H1 (cell line): ENCODE measurements around the gene ANXA6. TPM values are rescaled to one million over a fixed set of nuclear protein-coding genes. Genes with fewer than 3 reads are reported as not detected.

Experiments
- RBBP5 ChIP-seq: IDR thresholded peaks from 2 replicates; pipeline ENCODE4 v1.7.1; 2012; ENCODE audit warnings: low read depth, mild to moderate bottlenecking, inconsistent platforms, low read length, moderate library complexity, borderline replicate concordance
- SRF ChIP-seq: IDR thresholded peaks from 2 replicates; pipeline ENCODE4 v1.6.1; 2011; ENCODE audit warnings: mild to moderate bottlenecking, low read depth, low read length, moderate library complexity
- TAF7 ChIP-seq: optimal IDR thresholded peaks from 2 replicates; pipeline ENCODE3; 2011; ENCODE audit warnings: low read depth, mild to moderate bottlenecking, inconsistent platforms, low read length, moderate library complexity, borderline replicate concordance
- polyA plus RNA-seq, 7 experiments: library from polyadenylated mRNA; depleted of rRNA in 3 of 7; stranded (reverse) in 5 of 7; unstranded in 2 of 7; fragments of >200 nt in 5 of 7; fragments of 200-250 nt in 2 of 7; gene quantifications; 1 replicate in 5 of 7; 2 replicates in 1 of 7; 4 replicates in 1 of 7; pipeline versions ENCODE4 v1.2.1 to v1.2.3, GENCODE V29; 2011 to 2013; ENCODE audit warnings: missing spikeins in 2 of 7, mixed read lengths in 2 of 7
- total RNA-seq: library from RNA; stranded (reverse); fragmentation: NEBNext Ultra II Directional; extraction: Animal tissue kit (Norgen Biotek cat#: 25700); gene quantifications from 2 replicates; pipeline ENCODE4 v1.2.1, GENCODE V29; 2021
- TF ChIP-seq, protein P1 (sequence below), 3 experiments: IDR thresholded peaks; 1 replicate in 2 of 3; 2 replicates in 1 of 3; pipeline versions ENCODE4 v1.5.1 to v1.6.1; 2011; ENCODE audit warnings: low read length in 3 of 3, mild to moderate bottlenecking in 3 of 3, inconsistent platforms in 2 of 3, low read depth in 1 of 3, moderate library complexity in 1 of 3; ENCODE audit not compliant: insufficient read depth in 1 of 3; ENCODE audit errors: control extremely low read depth in 1 of 3

Gene ANXA6
- total and polyA plus RNA-seq, 2 of the 8 experiments (the other 6 are each of a cell fraction or from before 2014, with no cell fraction given), result 61.3 to 78.6 TPM

DNA sequence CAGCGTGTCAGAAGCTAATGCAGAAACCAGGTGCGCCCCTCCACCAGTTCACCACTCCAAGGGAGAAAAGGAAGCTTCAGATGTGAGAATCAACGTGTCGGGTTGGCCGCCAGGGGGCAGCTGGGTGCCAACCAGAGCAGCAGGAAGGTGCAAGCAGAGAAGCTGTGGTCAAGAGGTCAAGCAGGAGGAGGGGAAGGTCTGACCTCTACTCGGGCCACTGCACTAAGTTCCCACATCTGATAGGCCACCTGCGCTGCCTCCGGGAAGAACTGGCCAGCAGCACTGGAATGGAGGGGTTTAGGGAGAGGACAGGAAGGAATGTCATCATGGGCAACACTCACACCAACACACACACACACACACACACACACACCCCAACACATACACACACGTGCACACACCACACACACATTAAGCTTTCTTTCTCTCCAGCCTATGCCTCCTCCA lies 31.4 kb downstream of the ANXA6 start (continued):
- TF ChIP-seq, protein P1, sequence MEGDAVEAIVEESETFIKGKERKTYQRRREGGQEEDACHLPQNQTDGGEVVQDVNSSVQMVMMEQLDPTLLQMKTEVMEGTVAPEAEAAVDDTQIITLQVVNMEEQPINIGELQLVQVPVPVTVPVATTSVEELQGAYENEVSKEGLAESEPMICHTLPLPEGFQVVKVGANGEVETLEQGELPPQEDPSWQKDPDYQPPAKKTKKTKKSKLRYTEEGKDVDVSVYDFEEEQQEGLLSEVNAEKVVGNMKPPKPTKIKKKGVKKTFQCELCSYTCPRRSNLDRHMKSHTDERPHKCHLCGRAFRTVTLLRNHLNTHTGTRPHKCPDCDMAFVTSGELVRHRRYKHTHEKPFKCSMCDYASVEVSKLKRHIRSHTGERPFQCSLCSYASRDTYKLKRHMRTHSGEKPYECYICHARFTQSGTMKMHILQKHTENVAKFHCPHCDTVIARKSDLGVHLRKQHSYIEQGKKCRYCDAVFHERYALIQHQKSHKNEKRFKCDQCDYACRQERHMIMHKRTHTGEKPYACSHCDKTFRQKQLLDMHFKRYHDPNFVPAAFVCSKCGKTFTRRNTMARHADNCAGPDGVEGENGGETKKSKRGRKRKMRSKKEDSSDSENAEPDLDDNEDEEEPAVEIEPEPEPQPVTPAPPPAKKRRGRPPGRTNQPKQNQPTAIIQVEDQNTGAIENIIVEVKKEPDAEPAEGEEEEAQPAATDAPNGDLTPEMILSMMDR (IDR thresholded peaks at IDR 0.05; ENCODE audit: control extremely low read depth in 1 of 3, insufficient read depth in 1 of 3, low read depth in 1 of 3, low read length in 3 of 3), result peak; percentile 85 to 94 (median 87)
- TF ChIP-seq SRF (no peak), TAF7 (no peak), RBBP5 (no peak)
- TF ChIP-seq, all 59 proteins: peak for 4
